ENCODE data around the gene PDGFA.
"Not testable (repeated sequence)": the region's sequence is repeated elsewhere in the genome, so short reads cannot be mapped to it uniquely, and the experiment has no call there.

The PDGFA gene

GRCh38 chr7:551615-551970 lies 31.9 kb upstream of the PDGFA start:
- not testable (repeated sequence) for DNase-seq

- no peak for DNase-seq
These were observed 31.4 kb upstream of the PDGFA start for GRCh38 chr7:550881-551614.

GRCh38 chr7:549891-550625 lies 30.4 kb upstream of the PDGFA start:
- no peak for DNase-seq

GRCh38 chr7:549066-549890 lies 29.6 kb upstream of the PDGFA start:
- no peak for DNase-seq

- DNase-seq: no peak
These were observed 28.8 kb upstream of the PDGFA start for GRCh38 chr7:548401-548800.

- no peak for DNase-seq
These were observed 25.8 kb upstream of the PDGFA start for GRCh38 chr7:545470-545869.

- DNase-seq: no peak
These were observed 24.9 kb upstream of the PDGFA start for GRCh38 chr7:544338-545221.

GRCh38 chr7:543501-544337 lies 24.1 kb upstream of the PDGFA start:
- no peak for DNase-seq

GRCh38 chr7:542713-543500 lies 23.3 kb upstream of the PDGFA start:
- peak; percentile 96 for DNase-seq

- DNase-seq: no peak
These were observed 22.6 kb upstream of the PDGFA start for GRCh38 chr7:542131-542712.

- no peak for DNase-seq
These were observed 22.0 kb upstream of the PDGFA start for GRCh38 chr7:541661-542060.

GRCh38 chr7:540997-541396 lies 21.4 kb upstream of the PDGFA start:
- no peak for DNase-seq

- no peak for DNase-seq
These were observed 20.9 kb upstream of the PDGFA start for GRCh38 chr7:540579-540978.

- no peak for DNase-seq
These were observed 20.2 kb upstream of the PDGFA start for GRCh38 chr7:539731-540411.

GRCh38 chr7:538764-539685 lies 19.4 kb upstream of the PDGFA start:
- DNase-seq: no peak

- DNase-seq: peak; percentile 33
These were observed 18.4 kb upstream of the PDGFA start for GRCh38 chr7:537911-538634.

- DNase-seq: no peak
These were observed 16.6 kb upstream of the PDGFA start for GRCh38 chr7:536231-536630.

- no peak for DNase-seq
These were observed 15.3 kb upstream of the PDGFA start for GRCh38 chr7:534959-535358.
